Lung (tissue), 12 donors: ENCODE data around the gene FGD5. TPM values are rescaled to one million over a fixed set of nuclear protein-coding genes. Genes with fewer than 3 reads are reported as not detected.

Source experiments
- ATAC-seq: fragments of 200-7000 bp; cut with Tn5 transposase; one replicate; pipeline ENCODE4 v1.9.1; 2020; ENCODE audit warnings: moderate number of reproducible peaks; ENCODE audit not compliant: insufficient read depth, low FRiP score
- DNase-seq, 3 donors: peaks; one replicate each; pipeline ENCODE4 v3.0.0-alpha.2; 2013 to 2017
- H3K27ac ChIP-seq, 2 donors: one replicate each; pipeline ENCODE4 v1.5.1; 2013; ENCODE audit warnings: mild to moderate bottlenecking in 2 of 2, moderate library complexity in 2 of 2, control low read depth in 1 of 2, inconsistent platforms in 1 of 2, low read depth in 1 of 2, low read length in 1 of 2
- H3K27me3 ChIP-seq, 3 donors: one replicate each; pipeline ENCODE4 v1.5.1; 2013; ENCODE audit warnings: low read length in 2 of 3; ENCODE audit not compliant: control insufficient read depth in 3 of 3, insufficient read depth in 3 of 3
- H3K36me3 ChIP-seq, 4 donors: one replicate each; pipeline ENCODE4 v1.5.1; 2013; ENCODE audit warnings: low read length in 4 of 4, mild to moderate bottlenecking in 1 of 4, moderate library complexity in 1 of 4; ENCODE audit not compliant: control insufficient read depth in 4 of 4, insufficient read depth in 4 of 4
- H3K4me1 ChIP-seq, 5 donors: one replicate each; pipeline ENCODE4 v1.5.1; 2013; ENCODE audit warnings: low read length in 5 of 5, mild to moderate bottlenecking in 2 of 5, moderate library complexity in 1 of 5; ENCODE audit not compliant: control insufficient read depth in 5 of 5, insufficient read depth in 5 of 5
- H3K4me3 ChIP-seq: one replicate; pipeline ENCODE4 v1.5.1; 2013; ENCODE audit warnings: mild to moderate bottlenecking, control low read depth, moderate library complexity
- H3K9ac ChIP-seq, 2 donors: one replicate each; pipeline ENCODE4 v1.5.1; 2013; ENCODE audit warnings: low read length in 2 of 2, control low read depth in 1 of 2; ENCODE audit not compliant: insufficient read depth in 1 of 2
- H3K9me3 ChIP-seq, 4 donors: one replicate each; pipeline ENCODE4 v1.5.1; 2013; ENCODE audit warnings: low read length in 3 of 4, mild to moderate bottlenecking in 1 of 4, moderate library complexity in 1 of 4; ENCODE audit not compliant: control insufficient read depth in 4 of 4, insufficient read depth in 3 of 4
- WGBS, 2 donors: extraction: QIAGEN DNeasy Blood & Tissue Kit; methylation state at CpG; one replicate each; pipeline ENCODE4 v1.1.7; 2013; 5-methylcytosine and 5-hydroxymethylcytosine counted together
- polyA plus RNA-seq, 2 donors: library from polyadenylated mRNA; stranded (reverse); fragments of 200-250 nt; gene quantifications; one replicate each; pipeline ENCODE4 v1.2.1, GENCODE V29; 2013
- total RNA-seq, 2 donors: library from RNA; depleted of rRNA in 1 of 2; stranded (reverse); fragments of >200 nt in 1 of 2; gene quantifications; one replicate each; pipeline ENCODE4 v1.2.1, GENCODE V29; 2014 to 2021
- TF ChIP-seq, protein P1 (sequence below): IDR thresholded peaks from 2 replicates; pipeline ENCODE4 v1.5.1; 2012; ENCODE audit warnings: mild to moderate bottlenecking; ENCODE audit errors: control extremely low read depth, extremely low read depth
- donor health status: control.
- donor health status: control.
- donor health status: Bipolar disorder and iron deficiency.
- donor health status: healthy.
- donor health status: DM: yes; HTN: yes; CAD: no.

FGD5 gene
- total and polyA plus RNA-seq, 4 donors: 14.6 to 58.5 (median 32.2) TPM

GRCh38 chr3:14846226-14846880, 27.6 kb downstream of the FGD5 start:
- Histone ChIP-seq H3K4me3 (no peak overlapping the region), H3K9ac (no peak overlapping the region), H3K9me3 (no peaks in the 10 kb centered on the region), H3K36me3 (no peaks in the 10 kb centered on the region), H3K27ac (no peak overlapping the region), H3K27me3 (no peaks in the 10 kb centered on the region), H3K4me1 (peaks cover 5 to 39% (median 8%) of the 10 kb centered on the region in 5 donors)
- peak in 1 of 3 donors; percentile 4 for DNase-seq
- TF ChIP-seq, protein P1, sequence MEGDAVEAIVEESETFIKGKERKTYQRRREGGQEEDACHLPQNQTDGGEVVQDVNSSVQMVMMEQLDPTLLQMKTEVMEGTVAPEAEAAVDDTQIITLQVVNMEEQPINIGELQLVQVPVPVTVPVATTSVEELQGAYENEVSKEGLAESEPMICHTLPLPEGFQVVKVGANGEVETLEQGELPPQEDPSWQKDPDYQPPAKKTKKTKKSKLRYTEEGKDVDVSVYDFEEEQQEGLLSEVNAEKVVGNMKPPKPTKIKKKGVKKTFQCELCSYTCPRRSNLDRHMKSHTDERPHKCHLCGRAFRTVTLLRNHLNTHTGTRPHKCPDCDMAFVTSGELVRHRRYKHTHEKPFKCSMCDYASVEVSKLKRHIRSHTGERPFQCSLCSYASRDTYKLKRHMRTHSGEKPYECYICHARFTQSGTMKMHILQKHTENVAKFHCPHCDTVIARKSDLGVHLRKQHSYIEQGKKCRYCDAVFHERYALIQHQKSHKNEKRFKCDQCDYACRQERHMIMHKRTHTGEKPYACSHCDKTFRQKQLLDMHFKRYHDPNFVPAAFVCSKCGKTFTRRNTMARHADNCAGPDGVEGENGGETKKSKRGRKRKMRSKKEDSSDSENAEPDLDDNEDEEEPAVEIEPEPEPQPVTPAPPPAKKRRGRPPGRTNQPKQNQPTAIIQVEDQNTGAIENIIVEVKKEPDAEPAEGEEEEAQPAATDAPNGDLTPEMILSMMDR: no peak
- 54 to 79% methylated on average over 7 of the region's 7 CpGs for WGBS, 2 donors
- no peak for ATAC-seq

GRCh38 chr3:14847613-14848541, 29.1 kb downstream of the FGD5 start:
- peaks cover 0 to 29% (median 6%) of the 10 kb centered on the region in 5 donors for H3K4me1 ChIP-seq
- no peaks in the 10 kb centered on the region for H3K36me3 ChIP-seq
- no peak overlapping the region for H3K9ac ChIP-seq
- TF ChIP-seq, protein P1: no peak
- peak overlapping the region in 1 of 2 donors; percentile 88 for H3K27ac ChIP-seq
- H3K27me3 ChIP-seq: no peaks in the 10 kb centered on the region
- DNase-seq (peak; percentile 27 to 55 (median 28)), ATAC-seq (no peak)
- WGBS, 2 donors: 29 to 41% methylated on average over 12 to 15 of the region's 15 CpGs
- no peaks in the 10 kb centered on the region for H3K9me3 ChIP-seq
- H3K4me3 ChIP-seq: no peak overlapping the region

- H3K9ac ChIP-seq: no peak overlapping the region
- H3K4me1 ChIP-seq: peaks cover 0 to 29% (median 6%) of the 10 kb centered on the region in 5 donors
- H3K27me3 ChIP-seq: no peaks in the 10 kb centered on the region
- ATAC-seq (no peak), DNase-seq (peak in 1 of 3 donors; percentile 6)
- H3K27ac ChIP-seq: peak overlapping the region in 1 of 2 donors; percentile 9
- TF ChIP-seq, protein P1: no peak
- H3K36me3 ChIP-seq: no peaks in the 10 kb centered on the region
- WGBS, 2 donors: 85 to 87% methylated on average over 8 of the region's 8 CpGs
- no peak overlapping the region for H3K4me3 ChIP-seq
- H3K9me3 ChIP-seq: no peaks in the 10 kb centered on the region
Measured at GRCh38 chr3:14848906-14849305, 30.1 kb downstream of the FGD5 start.
